Midbrain (tissue), 1 donor: Measurements from ENCODE around the gene PCDH12.

ENCODE experiments used
- DNase-seq: peaks from one replicate; lab custom pipeline; 2025; lab: John Stamatoyannopoulos, UW

Gene PCDH12

DNA sequence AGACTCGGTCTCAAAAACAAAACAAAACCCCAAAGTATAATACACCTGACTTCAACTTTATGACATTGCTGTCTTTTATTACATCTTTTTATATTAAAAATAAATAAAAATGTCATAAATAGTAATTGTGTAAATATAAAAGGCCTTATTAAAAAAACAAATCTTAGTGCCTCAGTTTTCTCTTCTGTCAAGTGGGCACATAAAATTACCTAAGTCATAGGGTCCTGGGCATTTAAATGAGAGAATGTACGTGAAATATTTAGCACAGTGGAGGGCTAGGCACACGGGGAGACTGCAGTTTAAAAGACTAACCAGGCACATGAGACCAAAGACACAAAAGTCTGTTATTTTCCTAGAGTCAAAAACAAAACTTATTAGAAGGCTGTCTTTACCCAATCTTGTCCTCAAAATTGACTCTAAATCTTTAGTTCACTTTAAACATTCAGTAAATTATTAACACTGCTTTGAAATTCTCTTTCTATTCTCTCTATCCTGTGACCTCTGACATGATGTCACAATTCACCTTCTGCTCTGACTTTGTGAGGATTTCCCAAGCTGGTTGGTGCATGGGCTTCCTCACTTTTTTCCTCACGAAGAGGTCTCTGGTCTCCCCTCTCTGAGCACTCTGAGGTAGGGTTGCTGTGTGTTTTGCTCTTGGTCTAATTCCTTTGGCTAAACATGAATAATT is 8.4 kb upstream of the PCDH12 start:
- DNase-seq, result no peak

DNA sequence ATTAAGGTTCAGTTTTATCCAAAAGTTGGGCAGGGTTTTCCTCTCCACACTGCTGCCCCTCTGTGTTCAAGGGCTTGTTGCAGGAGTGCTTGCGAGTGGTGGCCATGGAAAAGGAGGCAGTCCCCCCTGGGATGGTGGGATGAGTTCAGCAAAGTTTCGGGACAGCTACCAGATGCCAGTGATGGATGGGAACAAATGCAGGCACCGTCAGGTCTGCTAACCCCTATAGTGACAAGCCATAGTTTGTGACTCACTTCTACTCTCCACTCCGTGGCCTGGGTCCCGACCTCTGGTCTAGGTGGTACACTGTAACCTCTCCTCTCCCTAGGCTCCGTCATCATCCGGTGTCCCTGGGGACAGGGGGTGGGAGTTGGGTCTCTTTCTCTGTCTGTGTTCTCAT is 7.1 kb upstream of the PCDH12 start:
- DNase-seq, result no peak

- DNase-seq, result no peak
Measured at GRCh38 chr5:141963701-141964100, 5.7 kb upstream of the PCDH12 start.

DNA sequence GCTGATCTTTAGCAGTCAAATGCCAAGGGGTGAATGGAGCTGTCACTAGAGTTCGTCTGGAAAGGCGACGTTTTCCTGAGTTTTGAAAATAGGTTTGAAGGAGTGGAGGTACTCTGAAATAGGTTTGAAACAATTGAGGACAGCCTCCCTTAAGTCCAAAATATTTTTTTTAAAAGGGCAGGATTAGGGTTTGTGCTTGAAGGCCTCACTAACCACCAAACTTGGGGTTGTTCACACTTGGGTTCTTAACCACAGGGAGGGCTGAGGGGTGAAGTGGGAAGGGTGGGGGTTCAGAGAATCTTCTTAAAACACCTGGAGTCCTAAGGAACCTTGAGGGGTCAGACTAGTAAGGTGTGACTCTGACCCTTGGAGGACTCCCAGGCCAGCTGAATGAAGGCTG is 3.5 kb upstream of the PCDH12 start:
- no peak for DNase-seq

GRCh38 chr5:141960449-141961323 is 2.7 kb upstream of the PCDH12 start:
- DNase-seq, result peak; percentile 91

DNA sequence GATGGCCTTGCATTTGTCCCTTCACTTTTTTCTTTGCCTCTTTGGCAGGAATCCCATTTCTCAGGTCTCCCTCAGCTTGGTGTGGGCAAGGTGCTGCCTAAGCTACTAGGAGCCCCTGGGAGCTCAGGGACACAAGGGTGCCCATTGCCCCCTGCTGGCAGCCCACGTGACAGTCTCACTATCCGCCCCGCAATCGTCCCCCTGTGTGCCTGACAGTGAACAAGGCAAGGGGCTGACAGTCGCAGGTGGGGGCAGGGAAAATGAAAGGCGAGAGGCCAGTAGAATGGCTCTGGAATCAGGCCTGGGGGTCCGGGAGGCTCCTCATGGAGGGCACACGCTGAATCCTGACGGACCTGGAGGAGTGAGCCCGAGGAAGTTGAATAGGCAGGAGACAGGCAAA is 2.0 kb upstream of the PCDH12 start:
- DNase-seq, result no peak

GRCh38 chr5:141958546-141959172 is 657 bp upstream of the PCDH12 start:
- no peak for DNase-seq

DNA sequence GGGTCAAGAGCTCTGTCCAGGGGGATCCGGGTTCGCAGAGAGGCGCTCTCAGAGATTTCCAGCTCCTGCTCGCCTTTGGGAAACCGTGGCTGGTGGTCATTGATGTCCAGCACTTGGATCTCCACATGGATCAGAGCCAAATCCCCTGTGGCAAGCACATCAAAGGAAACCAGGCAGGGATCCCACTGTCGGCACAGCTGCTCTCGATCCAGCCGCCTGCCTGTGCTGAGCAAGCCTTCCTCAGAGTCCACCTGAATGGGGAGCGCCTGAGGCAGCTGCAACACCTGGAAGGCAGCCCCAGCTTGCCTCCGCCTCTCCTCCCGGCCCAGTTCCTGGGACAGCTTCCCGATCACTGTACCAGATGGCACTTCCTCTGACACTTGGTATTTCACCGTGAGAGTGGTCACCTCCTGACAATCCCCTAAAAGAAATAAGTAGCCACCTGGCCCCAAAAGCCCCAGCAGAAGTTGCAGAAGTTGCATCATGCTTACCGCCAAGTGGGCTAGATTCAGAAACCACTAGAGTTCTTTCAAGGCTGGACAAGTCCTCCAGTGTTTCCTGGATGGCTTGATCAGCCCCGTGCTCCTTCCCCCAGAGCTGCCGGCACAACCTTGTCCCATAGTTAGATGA is 520 bp downstream of the PCDH12 start:
- DNase-seq, result no peak

- no peak for DNase-seq
Measured at GRCh38 chr5:141954194-141954593, 3.8 kb downstream of the PCDH12 start.

GRCh38 chr5:141952020-141952419 is 6.0 kb downstream of the PCDH12 start:
- no peak for DNase-seq

- no peak for DNase-seq
Measured at GRCh38 chr5:141951332-141951781, 6.6 kb downstream of the PCDH12 start.

- DNase-seq, result no peak
Measured at GRCh38 chr5:141950207-141951005, 7.6 kb downstream of the PCDH12 start.

GRCh38 chr5:141949511-141949910 is 8.5 kb downstream of the PCDH12 start:
- no peak for DNase-seq

DNA sequence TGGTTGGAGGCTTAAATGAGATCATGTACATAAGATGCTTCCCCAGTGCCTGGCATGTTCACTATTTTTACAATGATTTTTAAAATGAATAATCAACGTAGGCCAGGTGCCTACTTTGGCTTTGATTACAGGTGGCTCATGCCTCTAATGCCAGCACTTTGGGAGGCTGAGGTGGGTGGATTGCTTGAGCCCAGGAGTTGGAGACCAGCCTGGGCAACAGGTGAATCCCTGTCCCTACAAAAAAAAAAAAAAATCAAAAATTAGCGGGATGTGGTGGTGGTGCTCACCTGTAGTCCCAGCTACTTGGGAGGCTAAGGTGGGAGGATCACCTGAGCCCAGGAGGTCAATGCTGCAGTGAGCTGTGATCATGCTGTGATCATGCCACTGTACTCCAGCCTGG is 9.2 kb downstream of the PCDH12 start:
- no peak for DNase-seq

- no peak for DNase-seq
Measured at GRCh38 chr5:141947316-141947715, 10.7 kb downstream of the PCDH12 start.

DNA sequence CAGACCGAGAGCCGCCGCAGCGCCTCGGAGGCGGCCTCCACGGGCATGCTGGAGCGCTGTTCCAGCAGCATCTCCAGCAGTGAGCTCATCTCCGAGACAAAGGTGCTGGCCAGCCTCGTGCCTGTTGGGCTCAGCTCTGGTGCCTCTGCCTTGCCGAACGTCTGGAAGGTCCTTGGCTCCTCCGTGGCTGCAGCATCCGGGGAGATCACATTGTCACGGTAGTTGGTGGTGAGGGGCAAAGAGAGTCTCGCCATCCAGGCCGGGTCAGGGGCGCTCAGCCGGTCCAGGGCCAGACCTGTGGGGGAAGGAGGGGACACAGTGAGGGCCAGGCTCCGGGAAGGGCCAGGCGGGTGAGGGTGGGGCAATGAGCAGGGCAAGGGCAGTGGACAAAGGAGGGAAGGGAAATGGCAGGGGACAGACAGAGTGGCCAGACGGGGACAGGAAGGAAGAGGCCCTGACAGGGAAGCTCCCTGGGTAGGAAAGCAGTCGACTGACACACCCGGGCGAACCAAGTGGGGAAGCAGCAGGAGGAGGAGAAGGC is 12.4 kb downstream of the PCDH12 start:
- DNase-seq, result no peak

- DNase-seq, result no peak
Measured at GRCh38 chr5:141944076-141944475, 13.9 kb downstream of the PCDH12 start.

DNA sequence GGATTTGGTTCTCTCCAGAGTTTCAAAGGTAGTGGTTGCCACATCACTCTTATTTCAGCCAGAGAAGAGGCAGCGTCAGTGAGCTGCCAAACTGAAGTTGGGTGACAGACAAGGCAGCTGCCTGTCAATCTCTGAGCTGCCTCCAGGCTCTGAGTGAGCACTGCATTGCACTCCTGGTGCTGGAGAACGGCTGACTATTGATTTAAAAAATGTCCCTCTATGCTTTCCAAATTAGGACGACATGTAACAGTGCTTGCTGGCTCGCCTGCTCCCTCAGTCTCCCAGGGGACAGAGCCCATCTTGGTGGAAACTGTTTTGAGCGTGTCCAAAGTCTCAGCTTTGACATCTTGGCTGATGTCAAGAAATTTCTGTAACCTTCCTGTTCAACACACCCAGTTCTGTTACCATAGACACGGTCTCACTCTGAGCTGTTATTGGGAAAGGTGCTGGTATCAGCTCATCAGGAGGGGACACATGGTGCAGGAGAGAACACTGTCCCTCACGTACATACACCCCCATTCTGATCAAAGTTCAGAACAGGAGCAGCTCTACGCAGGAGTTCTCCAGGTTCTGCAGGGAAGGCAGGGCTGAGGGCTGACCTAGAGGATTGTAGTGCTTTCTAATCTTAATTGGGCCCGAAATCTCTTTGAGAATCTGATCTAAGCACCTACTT is 15.7 kb downstream of the PCDH12 start:
- DNase-seq, result no peak

GRCh38 chr5:141941779-141942178 is 16.2 kb downstream of the PCDH12 start:
- DNase-seq, result no peak

DNA sequence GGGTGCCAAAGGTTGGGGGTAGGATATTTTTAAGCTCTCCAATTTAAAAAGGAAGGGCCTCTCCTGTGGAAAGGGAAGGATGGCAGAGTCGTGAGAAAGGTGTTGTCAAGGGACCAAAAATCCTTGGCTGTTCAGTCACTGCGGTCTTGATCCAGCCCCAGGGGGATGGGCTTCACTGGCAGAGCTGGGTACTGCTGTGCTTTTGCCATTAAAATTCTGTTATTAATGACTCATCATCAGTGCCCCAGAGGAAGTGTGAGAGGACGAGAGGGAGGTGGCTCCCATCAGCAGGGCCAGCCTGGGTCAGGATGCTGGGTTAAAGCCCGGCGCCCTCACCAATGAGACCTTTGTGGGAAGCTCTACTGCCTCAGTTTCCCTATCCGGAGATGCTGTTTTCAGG is 16.7 kb downstream of the PCDH12 start:
- no peak for DNase-seq
